C4-2B (cell line): ENCODE data around the gene LRRC61.

Experiments
- CTCF ChIP-seq: fragments of 450-650 bp; conservative IDR thresholded peaks from 2 replicates; pipeline ENCODE4 v1.5.1; 2017; ENCODE audit warnings: mild to moderate bottlenecking
- ZFX ChIP-seq: fragments of 450-650 bp; IDR thresholded peaks from 2 replicates; pipeline ENCODE4 v1.6.1; 2017

GRCh38 chr7:150324373-150324961 lies 1.3 kb downstream of the LRRC61 start:
- TF ChIP-seq CTCF, result no peak
- no peak for TF ChIP-seq ZFX
